HEK293T (cell line): ENCODE results near the gene RRBP1.

Source experiments
- CTCF ChIA-PET: fragments of 350-600 bp; formaldehyde crosslinking; extraction: SDS; loops from one replicate; lab custom pipeline; 2021; ENCODE audit warnings: antibody characterized with exemption, inconsistent platforms; lab: Yijun Ruan, JAX
- POLR2A ChIA-PET: fragments of 350-600 bp; formaldehyde crosslinking; extraction: SDS; loops from one replicate; lab custom pipeline; 2020; ENCODE audit warnings: antibody characterized with exemption, inconsistent platforms; lab: Yijun Ruan, JAX
- DNase-seq: peaks from one replicate; pipeline ENCODE4 v3.0.0; 2012; ENCODE audit warnings: mixed read lengths; ENCODE audit errors: extremely low spot score
- ARNT ChIP-seq: fragments of 450-650 bp; IDR thresholded peaks from 2 replicates; pipeline ENCODE4 v1.6.1; 2017; ENCODE audit warnings: mild to moderate bottlenecking
- BHLHE40 ChIP-seq: fragments of 450-650 bp; IDR thresholded peaks from 2 replicates; pipeline ENCODE4 v1.6.1; 2016; ENCODE audit warnings: mild to moderate bottlenecking, moderate library complexity, borderline replicate concordance
- CTBP1 ChIP-seq: fragments of 450-650 bp; IDR thresholded peaks from 2 replicates; pipeline ENCODE4 v1.6.1; 2016; ENCODE audit warnings: borderline replicate concordance
- ELF4 ChIP-seq: fragments of 450-650 bp; IDR thresholded peaks from 2 replicates; pipeline ENCODE4 v1.6.1; 2017; ENCODE audit warnings: antibody characterized with exemption
- FOXA1 ChIP-seq: fragments of 450-650 bp; IDR thresholded peaks from 2 replicates; pipeline ENCODE4 v1.6.1; 2016; ENCODE audit warnings: mild to moderate bottlenecking
- FOXK2 ChIP-seq: fragments of 450-650 bp; IDR thresholded peaks from 2 replicates; pipeline ENCODE4 v1.6.1; 2016; ENCODE audit warnings: mild to moderate bottlenecking
- FOXM1 ChIP-seq: fragments of 450-650 bp; IDR thresholded peaks from 2 replicates; pipeline ENCODE4 v1.6.1; 2017; ENCODE audit warnings: mild to moderate bottlenecking, borderline replicate concordance
- HDGF ChIP-seq: fragments of 450-650 bp; IDR thresholded peaks from 2 replicates; pipeline ENCODE4 v1.6.1; 2017; ENCODE audit warnings: antibody characterized with exemption, borderline replicate concordance
- L3MBTL2 ChIP-seq: fragments of 450-650 bp; conservative IDR thresholded peaks from 2 replicates; pipeline ENCODE4 v1.6.1; 2016; ENCODE audit warnings: mild to moderate bottlenecking
- LEF1 ChIP-seq: fragments of 450-650 bp; IDR thresholded peaks from 2 replicates; pipeline ENCODE4 v1.6.1; 2017; ENCODE audit warnings: mild to moderate bottlenecking, borderline replicate concordance
- NFRKB ChIP-seq: fragments of 450-650 bp; IDR thresholded peaks from 2 replicates; pipeline ENCODE4 v1.6.1; 2016; ENCODE audit warnings: mild to moderate bottlenecking, moderate library complexity
- SP1 ChIP-seq: fragments of 450-650 bp; IDR thresholded peaks from 2 replicates; pipeline ENCODE4 v1.6.1; 2017
- SUZ12 ChIP-seq: fragments of 450-650 bp; IDR thresholded peaks from 2 replicates; pipeline ENCODE4 v1.6.1; 2016; ENCODE audit warnings: mild to moderate bottlenecking
- TARDBP ChIP-seq: fragments of 450-650 bp; IDR thresholded peaks from 2 replicates; pipeline ENCODE4 v1.6.1; 2016
- ZNF384 ChIP-seq: fragments of 450-650 bp; IDR thresholded peaks from 2 replicates; pipeline ENCODE4 v1.6.1; 2016
- TF ChIP-seq, protein P1 (sequence below): fragments of 450-650 bp; IDR thresholded peaks from 2 replicates; pipeline ENCODE4 v1.6.1; 2016

RRBP1 gene

DNA sequence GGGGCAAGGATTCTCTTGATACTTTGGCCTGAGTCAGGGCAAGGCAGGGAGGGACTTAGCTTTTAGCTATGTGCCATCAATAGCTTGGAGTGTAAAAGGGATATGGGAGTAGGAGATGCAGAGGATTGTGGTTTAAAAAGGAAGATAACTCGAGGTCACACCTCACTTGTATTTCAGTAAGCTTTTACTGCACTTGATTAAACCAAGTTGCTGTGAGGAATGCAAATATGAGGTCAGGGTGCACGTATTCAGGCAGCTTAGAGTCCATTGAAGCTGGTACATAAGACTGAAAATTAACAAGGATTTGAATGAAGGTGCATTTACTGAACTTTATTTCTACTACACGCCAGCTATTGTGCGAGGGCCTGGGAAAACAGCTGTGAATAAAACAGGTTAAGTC lies 80.1 kb downstream of the RRBP1 start:
- POLR2A ChIA-PET, result interaction anchor here (0.7 kb wide), 1 partner anchor 32 kb away, joined by 3 read pairs; the partner anchor contains the start of gene DSTN
- TF ChIP-seq ELF4 (no peak), FOXK2 (no peak), TARDBP (no peak), SP1 (no peak), ZNF384 (no peak), FOXM1 (no peak), ARNT (no peak), BHLHE40 (no peak), L3MBTL2 (no peak), HDGF (no peak), NFRKB (no peak), LEF1 (no peak), SUZ12 (no peak), CTBP1 (no peak), FOXA1 (no peak)
- TF ChIP-seq, protein P1, sequence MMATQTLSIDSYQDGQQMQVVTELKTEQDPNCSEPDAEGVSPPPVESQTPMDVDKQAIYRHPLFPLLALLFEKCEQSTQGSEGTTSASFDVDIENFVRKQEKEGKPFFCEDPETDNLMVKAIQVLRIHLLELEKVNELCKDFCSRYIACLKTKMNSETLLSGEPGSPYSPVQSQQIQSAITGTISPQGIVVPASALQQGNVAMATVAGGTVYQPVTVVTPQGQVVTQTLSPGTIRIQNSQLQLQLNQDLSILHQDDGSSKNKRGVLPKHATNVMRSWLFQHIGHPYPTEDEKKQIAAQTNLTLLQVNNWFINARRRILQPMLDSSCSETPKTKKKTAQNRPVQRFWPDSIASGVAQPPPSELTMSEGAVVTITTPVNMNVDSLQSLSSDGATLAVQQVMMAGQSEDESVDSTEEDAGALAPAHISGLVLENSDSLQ, result no peak
- CTCF ChIA-PET, result interaction anchor here (0.6 to 0.8 kb wide), 2 partner anchors 11 to 12 kb away, joined by 3 to 4 read pairs; no protein-coding TSS in a partner anchor
- DNase-seq, result no peak

DNA sequence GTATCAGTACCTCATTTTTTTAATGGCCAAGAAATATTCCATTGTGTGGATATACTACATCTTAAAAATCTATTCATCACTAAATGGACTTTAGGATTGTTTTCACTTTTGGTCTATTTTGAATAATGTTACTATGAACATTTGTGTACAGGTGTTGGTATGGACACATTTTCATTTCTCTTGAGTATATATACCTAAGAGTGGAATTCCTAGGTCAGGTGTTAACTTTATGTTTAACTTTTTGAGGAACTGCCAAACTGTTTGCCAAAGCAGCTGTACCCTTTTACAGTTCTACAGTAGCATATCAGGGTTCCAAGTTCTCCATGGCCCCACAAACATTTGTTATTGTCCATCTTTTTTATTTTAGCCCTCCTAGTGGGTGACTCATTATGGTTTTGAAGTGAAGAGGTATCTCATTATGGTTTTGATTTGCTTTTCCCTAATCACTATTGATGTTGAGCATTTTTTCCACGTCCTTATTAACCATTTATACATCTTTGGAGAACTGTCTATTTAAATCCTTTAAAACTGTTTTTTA lies 84.0 kb downstream of the RRBP1 start:
- TF ChIP-seq FOXM1 (no peak), SP1 (no peak), FOXA1 (no peak), NFRKB (no peak), ELF4 (no peak), LEF1 (no peak), ARNT (no peak), HDGF (no peak), CTBP1 (no peak), L3MBTL2 (no peak), ZNF384 (no peak), FOXK2 (no peak), TARDBP (no peak), SUZ12 (no peak), BHLHE40 (no peak)
- TF ChIP-seq, protein P1, result no peak
- ChIA-PET POLR2A (interaction anchor here (1.5 kb wide), 1 partner anchor 28 kb away, joined by 3 read pairs; the partner anchor contains the start of gene DSTN), CTCF (no interaction called here)
- DNase-seq, result no peak

DNA sequence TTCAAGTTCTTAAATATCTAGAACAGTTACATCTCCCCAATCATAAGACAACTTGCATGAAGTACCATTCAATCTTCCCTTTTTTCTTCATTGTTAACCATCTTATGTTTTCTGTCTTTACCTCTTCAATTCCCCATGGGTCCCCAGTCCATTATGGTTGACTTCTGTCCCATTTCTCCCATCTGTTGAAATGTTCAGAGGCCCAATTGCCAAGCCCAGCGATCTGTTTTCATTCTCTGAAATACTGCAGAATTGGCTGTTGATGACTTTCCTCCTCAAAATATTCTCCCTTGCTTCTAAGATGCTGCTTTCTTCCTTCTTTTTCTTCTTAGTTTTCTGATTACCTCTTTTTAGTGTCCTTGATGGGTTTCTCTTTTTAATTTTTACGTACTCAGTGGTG lies 86.2 kb downstream of the RRBP1 start:
- POLR2A ChIA-PET, result no interaction called here
- no peak for DNase-seq
- TF ChIP-seq ELF4 (no peak), SP1 (no peak), CTBP1 (no peak), FOXA1 (no peak), ZNF384 (no peak)
- CTCF ChIA-PET, result no interaction called here

DNA sequence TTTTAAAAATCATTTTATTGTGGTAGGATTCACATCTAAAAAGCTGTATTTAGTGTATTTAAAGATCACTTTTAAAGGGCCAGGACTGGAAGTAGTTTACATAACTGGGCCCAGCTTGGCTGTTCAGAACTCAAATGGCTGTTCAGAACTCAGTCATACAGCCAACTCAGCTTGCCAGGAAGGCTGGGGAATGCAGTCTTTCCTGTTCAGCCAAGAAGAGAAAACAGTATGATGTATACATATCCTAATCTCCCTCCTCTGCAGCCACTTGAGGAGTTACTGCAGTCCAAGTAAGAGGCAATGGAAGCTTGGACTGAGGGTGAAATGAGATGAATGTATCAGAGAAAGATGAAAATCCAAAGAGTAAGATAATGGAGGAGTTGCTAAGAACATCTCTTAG lies 87.6 kb downstream of the RRBP1 start:
- POLR2A ChIA-PET, result interaction anchor here (1.5 to 2.5 kb wide), 2 partner anchors 24 to 63 kb away, joined by 5 to 6 read pairs; partner anchors contain the start of genes BFSP1 and DSTN
- DNase-seq, result no peak
- CTCF ChIA-PET, result no interaction called here
- no peak for TF ChIP-seq ARNT
- no peak for TF ChIP-seq LEF1
- TF ChIP-seq CTBP1, result no peak
- TF ChIP-seq FOXA1, result no peak
- TF ChIP-seq, protein P1, result no peak
- TF ChIP-seq SP1, result no peak
- TF ChIP-seq ELF4, result no peak
- no peak for TF ChIP-seq TARDBP
- TF ChIP-seq NFRKB, result no peak
- no peak for TF ChIP-seq L3MBTL2

DNA sequence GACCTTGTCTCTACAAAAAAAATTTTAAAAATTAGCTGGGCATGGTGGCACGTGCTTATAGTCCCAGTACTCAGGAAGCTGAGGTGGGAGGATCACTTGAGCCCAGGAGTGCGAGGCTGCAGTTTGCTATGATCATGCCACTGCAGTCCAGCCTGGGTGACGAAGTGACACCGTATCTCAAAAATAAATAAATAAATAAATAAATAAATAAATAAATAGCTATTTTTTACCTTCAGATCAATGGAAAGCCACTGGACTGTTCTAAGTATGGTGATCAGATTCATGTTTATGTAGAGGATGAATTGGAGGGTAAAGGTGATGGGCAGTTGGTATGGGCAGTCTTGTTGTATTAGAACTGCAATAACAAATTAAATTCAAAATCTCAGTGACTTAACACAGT lies 88.1 kb downstream of the RRBP1 start:
- POLR2A ChIA-PET, result interaction anchor here (1.5 to 2.5 kb wide), 2 partner anchors 24 to 63 kb away, joined by 5 to 6 read pairs; partner anchors contain the start of genes BFSP1 and DSTN
- CTCF ChIA-PET, result no interaction called here
- DNase-seq, result no peak
- TF ChIP-seq FOXK2 (no peak), TARDBP (no peak), FOXM1 (no peak), CTBP1 (no peak), ARNT (no peak), L3MBTL2 (no peak), SUZ12 (no peak), SP1 (no peak), BHLHE40 (no peak), NFRKB (no peak), HDGF (no peak), ELF4 (no peak)
- TF ChIP-seq, protein P1, result no peak
